H9 (cell line): ENCODE data around the gene LPCAT4. TPM values are rescaled to one million over a fixed set of nuclear protein-coding genes. Genes with fewer than 3 reads are reported as not detected.
"Not testable (repeated sequence)": the region's sequence is repeated elsewhere in the genome, so short reads cannot be mapped to it uniquely, and the experiment has no call there.

ENCODE experiments used
- DNase-seq: peaks from one replicate; pipeline ENCODE4 v3.0.0-alpha.2; 2017
- H2AFZ ChIP-seq: one replicate; pipeline ENCODE4 v1.6.1; 2013; ENCODE audit warnings: mild to moderate bottlenecking, low read length, control low read depth, moderate library complexity
- H2AK5ac ChIP-seq: 2 replicates; pipeline ENCODE4 v1.6.1; 2013; ENCODE audit warnings: low read length, control low read depth, mixed read lengths; ENCODE audit not compliant: insufficient read length
- H2BK120ac ChIP-seq: one replicate; pipeline ENCODE4 v1.6.1; 2013; ENCODE audit warnings: low read depth, mild to moderate bottlenecking, low read length, control low read depth, inconsistent platforms; ENCODE audit not compliant: poor library complexity, severe bottlenecking
- H2BK12ac ChIP-seq: 2 replicates; pipeline ENCODE4 v1.6.1; 2013; ENCODE audit warnings: low read length, control low read depth, mixed read lengths, low read depth; ENCODE audit not compliant: insufficient read length
- H2BK15ac ChIP-seq: 2 replicates; pipeline ENCODE4 v1.6.1; 2013; ENCODE audit warnings: low read depth, low read length, control low read depth
- H2BK20ac ChIP-seq: one replicate; pipeline ENCODE4 v1.6.1; 2013; ENCODE audit warnings: low read depth, mild to moderate bottlenecking, low read length, control low read depth, inconsistent platforms; ENCODE audit not compliant: poor library complexity, severe bottlenecking
- H2BK5ac ChIP-seq: 2 replicates; pipeline ENCODE4 v1.6.1; 2013; ENCODE audit warnings: low read length, control low read depth, mixed read lengths; ENCODE audit not compliant: insufficient read length
- H3K14ac ChIP-seq: 2 replicates; pipeline ENCODE4 v1.6.1; 2013; ENCODE audit warnings: low read length, control low read depth; ENCODE audit not compliant: insufficient read depth
- H3K18ac ChIP-seq: 2 replicates; pipeline ENCODE4 v1.6.1; 2013; ENCODE audit warnings: low read depth, mild to moderate bottlenecking, mixed read lengths, low read length, control low read depth; ENCODE audit not compliant: insufficient read length
- H3K23ac ChIP-seq: 2 replicates; pipeline ENCODE4 v1.6.1; 2013; ENCODE audit warnings: low read length, control low read depth, mixed read lengths, low read depth; ENCODE audit not compliant: insufficient read length
- H3K23me2 ChIP-seq: 2 replicates; pipeline ENCODE4 v1.6.1; 2013; ENCODE audit warnings: low read depth, mild to moderate bottlenecking, mixed read lengths, low read length, control low read depth; ENCODE audit not compliant: insufficient read length, poor library complexity, severe bottlenecking
- H3K27ac ChIP-seq: 2 replicates; pipeline ENCODE4 v1.5.1; 2013; ENCODE audit warnings: low read length, control low read depth, mixed read lengths, low read depth; ENCODE audit not compliant: insufficient read length
- H3K27me3 ChIP-seq: 2 replicates; pipeline ENCODE4 v1.6.1; 2013; ENCODE audit warnings: low read length, control low read depth, inconsistent platforms; ENCODE audit not compliant: insufficient read depth
- H3K4ac ChIP-seq: 2 replicates; pipeline ENCODE4 v1.6.1; 2013; ENCODE audit warnings: low read depth, mild to moderate bottlenecking, control low read depth, inconsistent platforms, low read length, moderate library complexity
- H3K4me1 ChIP-seq: 2 replicates; pipeline ENCODE4 v1.6.1; 2013; ENCODE audit warnings: low read length, control low read depth, inconsistent platforms; ENCODE audit not compliant: insufficient read depth
- H3K4me2 ChIP-seq: 2 replicates; pipeline ENCODE4 v1.6.1; 2013; ENCODE audit warnings: low read length, control low read depth, mixed read lengths; ENCODE audit not compliant: insufficient read length, insufficient read depth
- H3K56ac ChIP-seq: 2 replicates; pipeline ENCODE4 v1.6.1; 2013; ENCODE audit warnings: low read depth, mild to moderate bottlenecking, mixed read lengths, low read length, control low read depth; ENCODE audit not compliant: insufficient read length
- H3K79me1 ChIP-seq: 2 replicates; pipeline ENCODE4 v1.6.1; 2013; ENCODE audit warnings: low read depth, mild to moderate bottlenecking, moderate library complexity, low read length, control low read depth, inconsistent platforms; ENCODE audit not compliant: insufficient read depth, poor library complexity, severe bottlenecking
- H3K79me2 ChIP-seq: 2 replicates; pipeline ENCODE4 v1.6.1; 2013; ENCODE audit warnings: low read length, control low read depth, inconsistent platforms; ENCODE audit not compliant: insufficient read depth
- H3K9ac ChIP-seq: 2 replicates; pipeline ENCODE4 v1.6.1; 2013; ENCODE audit warnings: low read length, control low read depth, mixed read lengths; ENCODE audit not compliant: insufficient read length; ENCODE audit errors: extremely low read depth
- H3K9me3 ChIP-seq: one replicate; pipeline ENCODE4 v1.6.1; 2013; ENCODE audit warnings: low read depth, low read length, inconsistent platforms; ENCODE audit not compliant: control insufficient read depth
- H3T11ph ChIP-seq: one replicate; pipeline ENCODE4 v1.6.1; 2013; ENCODE audit warnings: mild to moderate bottlenecking, low read length, control low read depth, inconsistent platforms
- H4K20me1 ChIP-seq: one replicate; pipeline ENCODE4 v1.6.1; 2013; ENCODE audit not compliant: control insufficient read depth, insufficient read length, insufficient read depth
- H4K5ac ChIP-seq: 2 replicates; pipeline ENCODE4 v1.6.1; 2013; ENCODE audit warnings: low read depth, mild to moderate bottlenecking, mixed read lengths, low read length, control low read depth; ENCODE audit not compliant: insufficient read length
- H4K8ac ChIP-seq: replicated peaks from 2 replicates; pipeline ENCODE4 v1.6.1; 2013; ENCODE audit warnings: low read length, control low read depth, mixed read lengths, low read depth; ENCODE audit not compliant: insufficient read length
- H4K91ac ChIP-seq: 2 replicates; pipeline ENCODE4 v1.6.1; 2013; ENCODE audit warnings: low read depth, mild to moderate bottlenecking, moderate library complexity, mixed read lengths, low read length, control low read depth; ENCODE audit not compliant: insufficient read length
- H3K27ac Mint-ChIP-seq, 3 experiments: 2 replicates in 2 of 3; 3 replicates in 1 of 3; pipeline ENCODE4 v1.8.0; 2020 to 2021; ENCODE audit warnings: mixed read lengths in 3 of 3, mild to moderate bottlenecking in 1 of 3, moderate library complexity in 1 of 3
- H3K27me3 Mint-ChIP-seq: 2 replicates; pipeline ENCODE4 v1.8.0; 2021; ENCODE audit warnings: low read depth, mild to moderate bottlenecking, moderate library complexity, mixed read lengths
- H3K36me3 Mint-ChIP-seq, 3 experiments: 2 replicates in 2 of 3; 3 replicates in 1 of 3; pipeline ENCODE4 v1.8.0; 2020 to 2021; ENCODE audit warnings: low read depth in 3 of 3, mixed read lengths in 3 of 3; ENCODE audit not compliant: insufficient read depth in 1 of 3
- H3K4me1 Mint-ChIP-seq, 2 experiments: 2 replicates each; pipeline ENCODE4 v1.8.0; 2020; ENCODE audit warnings: mixed read lengths in 2 of 2
- H3K4me3 Mint-ChIP-seq, 2 experiments: 2 replicates in 1 of 2; 3 replicates in 1 of 2; pipeline ENCODE4 v1.8.0; 2020 to 2021; ENCODE audit warnings: mild to moderate bottlenecking in 2 of 2, mixed read lengths in 2 of 2, moderate library complexity in 1 of 2
- H3K9me3 Mint-ChIP-seq, 2 experiments: 2 replicates in 1 of 2; 3 replicates in 1 of 2; pipeline ENCODE4 v1.8.0; 2020; ENCODE audit warnings: mild to moderate bottlenecking in 2 of 2, mixed read lengths in 2 of 2, moderate library complexity in 1 of 2
- WGBS: extraction: QIAGEN DNeasy Blood & Tissue Kit; methylation state at CpG from one replicate; pipeline ENCODE4 v1.1.7; 2013; ENCODE audit warnings: missing lambda C conversion rate, low lambda C conversion rate, mixed read lengths; ENCODE audit not compliant: insufficient read length; ENCODE audit errors: extremely low coverage; 5-methylcytosine and 5-hydroxymethylcytosine counted together
- total RNA-seq: library from RNA; stranded (reverse); gene quantifications from 2 replicates; pipeline ENCODE4 v1.2.1, GENCODE V29; 2021

LPCAT4 gene
- total RNA-seq, 1 experiment from 2014 or later: 71.1 TPM

GRCh38 chr15:34392981-34393380 is 26.0 kb upstream of the LPCAT4 start:
- H3K18ac ChIP-seq, H4K8ac ChIP-seq, H2AFZ ChIP-seq, H3K36me3 Mint-ChIP-seq, DNase-seq, H2BK15ac ChIP-seq, H3K4me3 Mint-ChIP-seq, H3K4me1 Mint-ChIP-seq, H3K27me3 ChIP-seq, H3T11ph ChIP-seq, H2BK120ac ChIP-seq, H3K9ac ChIP-seq, H3K23me2 ChIP-seq, H3K56ac ChIP-seq, H3K9me3 Mint-ChIP-seq, H3K14ac ChIP-seq, H2AK5ac ChIP-seq, H3K79me2 ChIP-seq, H3K27ac ChIP-seq, H3K9me3 ChIP-seq, H3K23ac ChIP-seq, H3K4me1 ChIP-seq, H3K79me1 ChIP-seq, H4K20me1 ChIP-seq, H4K91ac ChIP-seq, H4K5ac ChIP-seq, H2BK20ac ChIP-seq, H2BK5ac ChIP-seq, H3K27me3 Mint-ChIP-seq, H2BK12ac ChIP-seq, H3K4me2 ChIP-seq, H3K27ac Mint-ChIP-seq, H3K4ac ChIP-seq: not testable (repeated sequence)
- no CpG with 5 or more reads among the region's 2 CpGs for WGBS

- not testable (repeated sequence) for H3K9me3 Mint-ChIP-seq, H2BK120ac ChIP-seq, H3K18ac ChIP-seq, H4K8ac ChIP-seq, H2BK5ac ChIP-seq, DNase-seq, H3K27ac ChIP-seq, H2BK15ac ChIP-seq, H3K23ac ChIP-seq, H3K4ac ChIP-seq, H3K56ac ChIP-seq, H3K79me2 ChIP-seq, H3K27me3 Mint-ChIP-seq, H4K91ac ChIP-seq, H3K36me3 Mint-ChIP-seq, H4K20me1 ChIP-seq, H3K9ac ChIP-seq, H2AFZ ChIP-seq, H2BK20ac ChIP-seq, H3K9me3 ChIP-seq, H4K5ac ChIP-seq, H2BK12ac ChIP-seq, H3K4me1 Mint-ChIP-seq, H3K4me1 ChIP-seq, H3K27me3 ChIP-seq, H3K14ac ChIP-seq, H2AK5ac ChIP-seq, H3K4me3 Mint-ChIP-seq, H3K27ac Mint-ChIP-seq, H3T11ph ChIP-seq, H3K4me2 ChIP-seq, H3K23me2 ChIP-seq, H3K79me1 ChIP-seq
- no CpG with 5 or more reads among the region's 16 CpGs for WGBS
These were observed 22.6 kb upstream of the LPCAT4 start for GRCh38 chr15:34389594-34390086.
